ENCODE results near the gene HDAC9. TPM values are rescaled to one million over a fixed set of nuclear protein-coding genes. Genes with fewer than 3 reads are reported as not detected.

The HDAC9 gene
- total RNA-seq, 1 experiment from 2014 or later: 4.3 TPM

GRCh38 chr7:18675579-18675978 lies 180.0 kb downstream of the HDAC9 start:
- ATAC-seq (no peak), DNase-seq (ENCODE audit: low read depth, low spot score) (no peak)
- ChIA-PET POLR2A (no interaction called here), CTCF (interaction anchor here (1.5 to 2.2 kb wide), 2 partner anchors 10 to 18 kb away, joined by 4 to 10 read pairs; no protein-coding TSS in a partner anchor), RAD21 (ENCODE audit: low non-redundant PET in 1 of 2, low total read pairs in 2 of 2, uncharacterized antibody in 2 of 2, unreplicated experiment in 2 of 2) (no interaction called here)
- H3K36me3 ChIP-seq (ENCODE audit: control insufficient read depth in 1 of 2, insufficient read depth in 2 of 2, low read length in 2 of 2): no peaks in the 10 kb centered on the region
- no peak overlapping the region for H3K9ac ChIP-seq (ENCODE audit: low read length)
- H3K4me3 ChIP-seq (replicated peaks in 1 of 2; ENCODE audit: low read depth in 1 of 2, low read length in 2 of 2): no peak overlapping the region
- H4K20me1 ChIP-seq (ENCODE audit: insufficient read depth): no peaks in the 10 kb centered on the region
- no peak overlapping the region for H3K27ac ChIP-seq (ENCODE audit: low read depth, low read length)
- H3K79me2 ChIP-seq (ENCODE audit: insufficient read depth, low read length): no peaks in the 10 kb centered on the region
- no TSS peak for BruUV-seq (replicated peaks)
- H2AFZ ChIP-seq (ENCODE audit: low read depth, low read length, poor library complexity, severe bottlenecking): no peak overlapping the region
- H3K27me3 ChIP-seq (ENCODE audit: insufficient read depth, low read length): no peaks in the 10 kb centered on the region
- H3K4me2 ChIP-seq (ENCODE audit: low read length): no peak overlapping the region
- TF ChIP-seq CTCF (IDR thresholded peaks at IDR 0.05 in 2 of 3, conservative IDR thresholded peaks at IDR 0.05 in 1 of 3; ENCODE audit: borderline replicate concordance in 1 of 3, insufficient read depth in 1 of 3, low read depth in 2 of 3, low read length in 2 of 3) (no peak), EGR1 (IDR thresholded peaks at IDR 0.05; ENCODE audit: low read depth) (no peak), YY1 (IDR thresholded peaks at IDR 0.05; ENCODE audit: extremely low read depth, insufficient replicate concordance, low read depth, low read length) (no peak), POLR2A (IDR thresholded peaks at IDR 0.05; ENCODE audit: borderline replicate concordance, extremely low read depth, insufficient read depth, insufficient read length) (no peak), ELF1 (IDR thresholded peaks at IDR 0.05; ENCODE audit: borderline replicate concordance, low read depth) (no peak), POLR2AphosphoS5 (IDR thresholded peaks at IDR 0.05; ENCODE audit: low read depth, low read length) (no peak), SIN3A (IDR thresholded peaks at IDR 0.05; ENCODE audit: low read depth) (no peak), ZBTB33 (IDR thresholded peaks at IDR 0.05; ENCODE audit: extremely low read depth, insufficient replicate concordance, low read length) (no peak), TCF7L2 (IDR thresholded peaks at IDR 0.05; ENCODE audit: borderline replicate concordance, extremely low read depth, insufficient read depth, insufficient read length) (no peak), ZFX (IDR thresholded peaks at IDR 0.05) (no peak), MAX (IDR thresholded peaks at IDR 0.05) (no peak), SRF (IDR thresholded peaks at IDR 0.05; ENCODE audit: low read depth) (no peak), ATF3 (IDR thresholded peaks at IDR 0.05) (no peak), JUND (IDR thresholded peaks at IDR 0.05) (no peak), ZNF274 (IDR thresholded peaks at IDR 0.05; ENCODE audit: low read depth, low read length) (no peak), SP1 (IDR thresholded peaks at IDR 0.05; ENCODE audit: low read depth) (no peak)
- H3K9me2 ChIP-seq (ENCODE audit: insufficient read depth): no peaks in the 10 kb centered on the region
- no peaks in the 10 kb centered on the region for H3K9me3 ChIP-seq (ENCODE audit: control insufficient read depth in 1 of 2, insufficient read depth in 1 of 2, low read depth in 1 of 2, low read length in 2 of 2)
- H3K4me1 ChIP-seq (ENCODE audit: control insufficient read depth in 1 of 2, insufficient read depth in 2 of 2, low read length in 2 of 2): no peaks in the 10 kb centered on the region
- intact Hi-C loops (cut with micrococcal nuclease): no loop called here
